Thyroid gland (tissue), 4 donors: ENCODE results near the gene ZPBP2. TPM values are rescaled to one million over a fixed set of nuclear protein-coding genes. Genes with fewer than 3 reads are reported as not detected.
A peak's percentile ranks its signal among the peaks of the same experiment; 100 is the strongest.
"Not testable (repeated sequence)": the region's sequence is repeated elsewhere in the genome, so short reads cannot be mapped to it uniquely, and the experiment has no call there.

Experiments used
- DNase-seq, 2 donors: peaks; one replicate each; pipeline ENCODE4 v3.0.0-alpha.2; 2019
- H3K27ac ChIP-seq, 3 donors: fragments of 200-600 bp; sonication (generic); 1 replicate in 2 of 3; 2 replicates in 1 of 3; pipeline ENCODE4 v1.5.1; 2016 to 2019; ENCODE audit warnings: mild to moderate bottlenecking in 1 of 3, moderate library complexity in 1 of 3
- H3K27me3 ChIP-seq: fragments of 200-600 bp; sonication (generic); one replicate; pipeline ENCODE4 v1.5.1; 2019
- H3K36me3 ChIP-seq, 2 donors: fragments of 200-600 bp; sonication (generic); one replicate each; pipeline ENCODE4 v1.5.1; 2016 to 2019
- H3K4me1 ChIP-seq, 2 donors: fragments of 200-600 bp; sonication (generic); one replicate each; pipeline ENCODE4 v1.5.1; 2017 to 2019
- H3K4me3 ChIP-seq, 3 donors: fragments of 200-600 bp; sonication (generic); replicated peaks in 1 of 3; 1 replicate in 2 of 3; 2 replicates in 1 of 3; pipeline ENCODE4 v1.5.1; 2016; ENCODE audit warnings: mild to moderate bottlenecking in 1 of 3
- H3K9me3 ChIP-seq: fragments of 200-600 bp; sonication (generic); one replicate; pipeline ENCODE4 v1.5.1; 2017
- POLR2A ChIP-seq, 2 donors: fragments of 450-650 bp; IDR thresholded peaks; one replicate each; pipeline ENCODE4 v1.6.1; 2017; ENCODE audit warnings: antibody characterized with exemption in 2 of 2, mild to moderate bottlenecking in 2 of 2, moderate library complexity in 1 of 2
- WGBS, 2 donors: methylation state at CpG; one replicate each; pipeline ENCODE4 v1.1.5; 2017; 5-methylcytosine and 5-hydroxymethylcytosine counted together
- intact Hi-C: fragments of 100-400 bp; cut with DNase I; formaldehyde crosslinking; loops from one replicate; pipeline ENCODE4 v1.15.1; 2023
- total RNA-seq, 4 donors: library from RNA; depleted of rRNA; stranded (reverse); fragments of >200 nt; gene quantifications; one replicate each; pipeline ENCODE4 v1.2.3, GENCODE V29; 2016
- TF ChIP-seq, protein P1 (sequence below), 6 experiments: fragments of 200-600 bp in 3 of 6; fragments of 450-650 bp in 3 of 6; sonication (generic) in 3 of 6; IDR thresholded peaks; one replicate each; pipeline ENCODE4 v1.5.1; 2016 to 2019; ENCODE audit warnings: antibody characterized with exemption in 6 of 6, mild to moderate bottlenecking in 2 of 6, inconsistent platforms in 1 of 6, moderate library complexity in 1 of 6

The ZPBP2 gene
- total RNA-seq, 4 donors from 2014 or later, result 0.40 TPM; not detected in 3

DNA sequence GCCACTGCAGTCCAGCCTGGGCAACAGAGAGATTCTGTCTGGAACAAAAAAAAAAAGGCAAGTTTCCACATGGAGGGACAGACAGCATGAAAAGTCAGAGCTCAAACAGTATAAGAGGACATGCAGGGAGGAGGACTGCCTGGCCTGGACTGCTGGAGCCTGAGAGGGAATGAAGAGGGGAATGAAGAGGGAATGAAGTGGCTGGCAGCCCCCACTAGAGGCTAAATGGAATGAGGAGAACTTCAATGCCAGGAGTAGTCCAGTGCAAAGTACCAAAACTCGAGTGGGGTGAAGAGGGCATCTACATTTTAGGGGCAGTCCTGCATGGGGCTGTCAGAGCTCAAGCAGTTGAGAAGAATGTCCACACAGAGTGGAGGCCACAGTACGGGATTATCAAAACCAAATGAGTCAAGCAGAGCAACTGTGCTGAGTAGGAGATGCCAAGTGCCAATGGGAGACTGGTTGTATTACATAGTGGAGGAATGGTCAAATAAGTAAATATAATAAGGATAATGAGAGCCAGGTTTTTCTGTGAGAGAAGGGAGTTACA lies 26.8 kb upstream of the ZPBP2 start:
- no peaks in the 10 kb centered on the region for H3K36me3 ChIP-seq
- H3K4me1 ChIP-seq, result no peaks in the 10 kb centered on the region
- no peaks in the 10 kb centered on the region for H3K27me3 ChIP-seq
- intact Hi-C loops, result no loop called here
- no peaks in the 10 kb centered on the region for H3K9me3 ChIP-seq
- H3K4me3 ChIP-seq, result no peak overlapping the region
- TF ChIP-seq, protein P1, sequence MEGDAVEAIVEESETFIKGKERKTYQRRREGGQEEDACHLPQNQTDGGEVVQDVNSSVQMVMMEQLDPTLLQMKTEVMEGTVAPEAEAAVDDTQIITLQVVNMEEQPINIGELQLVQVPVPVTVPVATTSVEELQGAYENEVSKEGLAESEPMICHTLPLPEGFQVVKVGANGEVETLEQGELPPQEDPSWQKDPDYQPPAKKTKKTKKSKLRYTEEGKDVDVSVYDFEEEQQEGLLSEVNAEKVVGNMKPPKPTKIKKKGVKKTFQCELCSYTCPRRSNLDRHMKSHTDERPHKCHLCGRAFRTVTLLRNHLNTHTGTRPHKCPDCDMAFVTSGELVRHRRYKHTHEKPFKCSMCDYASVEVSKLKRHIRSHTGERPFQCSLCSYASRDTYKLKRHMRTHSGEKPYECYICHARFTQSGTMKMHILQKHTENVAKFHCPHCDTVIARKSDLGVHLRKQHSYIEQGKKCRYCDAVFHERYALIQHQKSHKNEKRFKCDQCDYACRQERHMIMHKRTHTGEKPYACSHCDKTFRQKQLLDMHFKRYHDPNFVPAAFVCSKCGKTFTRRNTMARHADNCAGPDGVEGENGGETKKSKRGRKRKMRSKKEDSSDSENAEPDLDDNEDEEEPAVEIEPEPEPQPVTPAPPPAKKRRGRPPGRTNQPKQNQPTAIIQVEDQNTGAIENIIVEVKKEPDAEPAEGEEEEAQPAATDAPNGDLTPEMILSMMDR (IDR thresholded peaks at IDR 0.05), result no peak
- no peak for TF ChIP-seq POLR2A (IDR thresholded peaks at IDR 0.05)
- DNase-seq, result peak; percentile 19 to 48
- no peak overlapping the region for H3K27ac ChIP-seq
- 15 to 36% methylated on average over 2 of the region's 2 CpGs for WGBS, 2 donors

DNA sequence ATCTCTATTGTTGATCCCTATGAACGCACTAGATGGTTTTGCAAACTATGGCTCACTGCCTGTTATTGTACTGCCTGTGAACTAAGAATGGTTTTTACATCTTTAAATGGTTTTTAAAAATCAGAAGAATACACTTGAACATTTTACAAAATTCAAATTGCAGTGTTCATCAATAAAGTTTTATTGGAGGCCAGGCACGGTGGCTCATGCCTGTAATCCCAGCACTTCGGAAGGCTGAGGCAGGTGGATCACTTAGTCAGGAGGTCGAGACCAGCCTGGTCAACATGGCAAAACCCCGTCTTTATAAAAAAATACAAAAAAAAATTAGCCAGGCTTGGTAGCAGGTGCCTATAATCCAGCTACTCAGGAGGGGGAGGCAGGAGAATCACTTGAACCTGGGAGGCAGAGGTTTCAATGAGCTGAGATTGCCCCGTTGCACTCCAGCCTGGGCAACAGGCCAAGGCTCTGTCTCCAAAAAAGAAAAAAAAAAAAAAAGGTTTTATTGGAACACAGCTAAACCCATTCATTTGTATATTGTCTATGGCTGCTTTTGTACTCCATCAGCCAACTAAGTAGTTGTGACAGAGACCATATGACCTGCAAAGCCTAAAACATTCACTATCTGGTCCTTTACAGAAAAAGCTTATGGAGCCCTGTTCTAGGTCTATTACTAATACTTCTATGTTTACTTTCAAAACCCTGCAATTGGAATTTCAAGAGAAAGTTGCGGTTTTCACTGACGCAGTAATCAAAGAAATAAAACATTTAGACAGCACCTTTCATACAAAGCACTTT lies 22.8 kb upstream of the ZPBP2 start:
- Histone ChIP-seq H3K36me3 (no peaks in the 10 kb centered on the region), H3K27ac (no peak overlapping the region), H3K4me1 (peaks cover 7 to 23% of the 10 kb centered on the region in 2 donors), H3K4me3 (no peak overlapping the region), H3K27me3 (no peaks in the 10 kb centered on the region), H3K9me3 (no peaks in the 10 kb centered on the region)
- peak; percentile 51 to 60 for DNase-seq
- no peak for TF ChIP-seq POLR2A (IDR thresholded peaks at IDR 0.05)
- TF ChIP-seq, protein P1 (IDR thresholded peaks at IDR 0.05), result no peak
- intact Hi-C loops, result no loop called here
- 70 to 75% methylated on average over 8 of the region's 8 CpGs for WGBS, 2 donors

DNA sequence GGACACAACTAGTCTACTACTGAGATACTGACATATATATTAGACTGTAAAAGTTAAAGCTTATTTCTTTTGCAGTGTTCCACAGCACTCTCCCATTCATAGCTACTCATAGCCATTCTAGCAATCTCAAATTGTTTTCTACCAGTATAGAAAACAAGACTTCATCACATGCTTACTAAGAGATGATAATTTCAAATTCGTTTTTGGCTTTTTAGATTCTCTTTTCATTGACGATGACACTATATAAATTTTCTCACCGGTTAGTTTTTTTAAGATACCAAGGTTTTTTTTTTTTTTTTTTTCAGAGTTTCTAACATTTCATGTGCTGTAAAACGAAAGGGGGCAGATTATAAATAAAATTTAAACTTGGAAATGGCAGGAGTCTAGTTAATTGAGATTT lies 21.8 kb upstream of the ZPBP2 start:
- H3K27me3 ChIP-seq, result no peaks in the 10 kb centered on the region
- intact Hi-C loops, result no loop called here
- DNase-seq, result no peak
- H3K4me3 ChIP-seq, result no peak overlapping the region
- no peaks in the 10 kb centered on the region for H3K9me3 ChIP-seq
- H3K4me1 ChIP-seq, result peaks cover 7 to 23% of the 10 kb centered on the region in 2 donors
- H3K36me3 ChIP-seq, result no peaks in the 10 kb centered on the region
- no peak for TF ChIP-seq POLR2A (IDR thresholded peaks at IDR 0.05)
- TF ChIP-seq, protein P1 (IDR thresholded peaks at IDR 0.05), result no peak
- no peak overlapping the region for H3K27ac ChIP-seq
- WGBS, 2 donors, result 73% methylated on average over 4 of the region's 4 CpGs

DNA sequence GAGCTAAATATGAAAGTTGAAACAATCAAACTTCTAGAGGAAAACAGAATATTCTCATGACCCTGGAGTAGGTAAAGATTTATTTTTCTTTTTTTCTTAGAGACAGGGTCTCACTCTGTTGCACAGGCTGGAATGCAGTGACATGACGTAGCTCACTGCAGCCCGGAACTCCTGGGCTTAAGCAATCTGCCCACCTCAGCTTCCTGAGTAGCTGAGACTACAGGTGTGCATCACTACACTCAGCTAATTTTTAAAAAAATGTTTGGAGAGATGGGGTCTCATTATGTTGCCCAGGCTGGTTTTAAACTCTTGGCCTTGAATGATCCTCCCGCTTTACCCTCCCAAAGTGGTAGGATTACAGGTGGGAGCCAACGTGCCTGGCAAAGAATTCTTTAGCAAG lies 19.4 kb upstream of the ZPBP2 start:
- DNase-seq, result peak; percentile 69 to 77
- intact Hi-C loops, result no loop called here
- H3K4me3 ChIP-seq, result no peak overlapping the region
- no peaks in the 10 kb centered on the region for H3K36me3 ChIP-seq
- WGBS, 2 donors, result 36 to 44% methylated on average over 4 of the region's 4 CpGs
- H3K4me1 ChIP-seq, result peaks cover 7 to 23% of the 10 kb centered on the region in 2 donors
- H3K27ac ChIP-seq, result peak overlapping the region; percentile 67 to 72 (median 71)
- no peaks in the 10 kb centered on the region for H3K9me3 ChIP-seq
- no peaks in the 10 kb centered on the region for H3K27me3 ChIP-seq
- TF ChIP-seq, protein P1 (IDR thresholded peaks at IDR 0.05), result no peak
- TF ChIP-seq POLR2A (IDR thresholded peaks at IDR 0.05), result no peak

DNA sequence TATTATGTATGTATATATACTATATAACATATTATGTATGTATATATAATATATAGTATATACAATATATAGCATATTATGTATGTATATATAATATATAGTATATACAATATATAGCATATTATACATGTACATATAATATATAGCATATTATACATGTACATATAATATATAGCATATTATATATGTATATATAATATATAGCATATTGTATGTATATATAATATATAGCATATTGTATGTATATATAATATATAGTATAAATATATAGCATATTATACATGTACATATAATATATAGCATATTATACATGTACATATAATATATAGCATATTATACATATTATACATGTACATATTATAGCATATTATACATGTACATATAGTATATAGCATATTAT lies 17.8 kb upstream of the ZPBP2 start:
- H3K27me3 ChIP-seq, H3K27ac ChIP-seq, H3K9me3 ChIP-seq, H3K4me3 ChIP-seq, DNase-seq, H3K36me3 ChIP-seq, intact Hi-C loops: not testable (repeated sequence)
- H3K4me1 ChIP-seq, result peaks cover 7 to 23% of the 10 kb centered on the region in 2 donors
